Transverse colon (tissue), 4 donors: Measurements from ENCODE around the gene TBX6. TPM values are rescaled to one million over a fixed set of nuclear protein-coding genes. Genes with fewer than 3 reads are reported as not detected.

Experiments
- DNase-seq: peaks from one replicate; pipeline ENCODE4 v3.0.0-alpha.2; 2019
- H3K27ac ChIP-seq, 4 donors: fragments of 200-600 bp; sonication (generic); 2 replicates each; pipeline ENCODE4 v1.5.1; 2016 to 2018; ENCODE audit warnings: inconsistent platforms in 4 of 4
- H3K27me3 ChIP-seq: fragments of 200-600 bp; sonication (generic); 2 replicates; pipeline ENCODE4 v1.5.1; 2017; ENCODE audit warnings: inconsistent platforms
- H3K36me3 ChIP-seq, 4 donors: fragments of 200-600 bp; sonication (generic); 2 replicates each; pipeline ENCODE4 v1.5.1; 2017 to 2019; ENCODE audit warnings: inconsistent platforms in 4 of 4
- H3K4me1 ChIP-seq, 4 donors: fragments of 200-600 bp; sonication (generic); 2 replicates each; pipeline ENCODE4 v1.5.1; 2017 to 2020; ENCODE audit warnings: inconsistent platforms in 4 of 4
- H3K4me3 ChIP-seq, 4 donors: fragments of 200-600 bp; sonication (generic); 1 replicate in 1 of 4; 2 replicates in 3 of 4; pipeline versions ENCODE4 v1.5.1 to v1.6.1; 2017 to 2019; ENCODE audit warnings: inconsistent platforms in 4 of 4
- H3K9me3 ChIP-seq, 2 donors: fragments of 200-600 bp; sonication (generic); 2 replicates each; pipeline ENCODE4 v1.5.1; 2017 to 2019; ENCODE audit warnings: inconsistent platforms in 2 of 2
- EP300 ChIP-seq: sonication (generic); formaldehyde crosslinking; IDR thresholded peaks from one replicate; pipeline ENCODE4 v1.6.1; 2017; ENCODE audit warnings: antibody characterized with exemption, low read depth
- POLR2A ChIP-seq: fragments of 450-650 bp; IDR thresholded peaks from one replicate; pipeline ENCODE4 v1.6.1; 2016; ENCODE audit warnings: antibody characterized with exemption, mild to moderate bottlenecking, moderate library complexity
- POLR2AphosphoS5 ChIP-seq, 3 donors: sonication (generic); formaldehyde crosslinking; IDR thresholded peaks; one replicate each; pipeline ENCODE4 v1.6.1; 2016; ENCODE audit warnings: antibody characterized with exemption in 3 of 3
- WGBS, 2 donors: methylation state at CpG; one replicate each; pipeline ENCODE4 v1.1.5; 2018; ENCODE audit warnings: low coverage in 1 of 2; 5-methylcytosine and 5-hydroxymethylcytosine counted together
- in situ Hi-C, 4 donors: fragments of 200-750 bp; cut with MboI; loops; one replicate each; pipeline versions ENCODE4 v1.15.0 to v1.15.1; 2017; ENCODE audit warnings: low sequenced_read_pairs in 3 of 4, low pct_ligation_motif_present in 1 of 4, low pct_unique_long_range_greater_than_20kb in 1 of 4
- intact Hi-C: fragments of 100-400 bp; cut with DNase I; formaldehyde crosslinking; loops from one replicate; pipeline ENCODE4 v1.15.1; 2023; ENCODE audit warnings: low total_unique reads
- total RNA-seq, 4 donors: library from RNA; depleted of rRNA; stranded (reverse); fragments of >200 nt; gene quantifications; one replicate each; pipeline ENCODE4 v1.1.0, GENCODE V29; 2016
- TF ChIP-seq, protein P1 (sequence below), 5 experiments: fragments of 200-600 bp in 3 of 5; fragments of 450-650 bp in 2 of 5; sonication (generic) in 3 of 5; IDR thresholded peaks; 1 replicate in 2 of 5; 2 replicates in 3 of 5; pipeline ENCODE4 v1.5.1; 2016 to 2017; ENCODE audit warnings: antibody characterized with exemption in 5 of 5, inconsistent platforms in 3 of 5, mild to moderate bottlenecking in 2 of 5, moderate library complexity in 1 of 5

Gene TBX6
- total RNA-seq, 4 donors from 2014 or later, result 0.82 to 2.2 TPM; not detected in 2

DNA sequence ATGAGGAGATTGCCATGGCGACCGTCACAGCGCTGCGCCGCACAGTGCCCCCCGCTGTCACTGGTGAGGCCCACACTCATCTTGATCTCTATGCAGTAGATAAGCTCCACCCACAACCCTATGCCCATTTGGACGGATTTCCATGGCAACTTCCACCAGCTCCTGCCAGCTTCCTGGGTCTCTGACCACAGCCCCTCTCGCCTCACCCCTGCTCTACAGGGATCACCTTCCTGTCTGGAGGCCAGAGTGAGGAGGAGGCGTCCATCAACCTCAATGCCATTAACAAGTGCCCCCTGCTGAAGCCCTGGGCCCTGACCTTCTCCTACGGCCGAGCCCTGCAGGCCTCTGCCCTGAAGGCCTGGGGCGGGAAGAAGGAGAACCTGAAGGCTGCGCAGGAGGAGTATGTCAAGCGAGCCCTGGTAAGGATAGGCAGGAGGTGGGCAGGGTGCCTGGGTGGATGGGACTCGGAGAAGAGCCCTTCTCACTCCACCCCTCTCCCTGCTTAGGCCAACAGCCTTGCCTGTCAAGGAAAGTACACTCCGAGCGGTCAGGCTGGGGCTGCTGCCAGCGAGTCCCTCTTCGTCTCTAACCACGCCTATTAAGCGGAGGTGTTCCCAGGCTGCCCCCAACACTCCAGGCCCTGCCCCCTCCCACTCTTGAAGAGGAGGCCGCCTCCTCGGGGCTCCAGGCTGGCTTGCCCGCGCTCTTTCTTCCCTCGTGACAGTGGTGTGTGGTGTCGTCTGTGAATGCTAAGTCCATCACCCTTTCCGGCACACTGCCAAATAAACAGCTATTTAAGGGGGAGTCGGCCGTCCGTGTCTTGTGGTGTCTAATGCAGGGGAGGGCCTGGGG, 21.9 kb downstream of the TBX6 start:
- H3K9me3 ChIP-seq, result no peaks in the 10 kb centered on the region
- no peaks in the 10 kb centered on the region for H3K27me3 ChIP-seq
- peaks cover 3 to 50% (median 23%) of the 10 kb centered on the region in 4 donors for H3K36me3 ChIP-seq
- H3K27ac ChIP-seq, result peak overlapping the region in 3 of 4 donors; percentile 98 to 99 (median 99)
- H3K4me1 ChIP-seq, result peaks cover 31 to 47% (median 39%) of the 10 kb centered on the region in 4 donors
- in situ Hi-C loops, result no loop called here
- intact Hi-C loops, result no loop called here
- no peak overlapping the region for H3K4me3 ChIP-seq
- peak in 1 of 3 donors; percentile 14 for TF ChIP-seq POLR2AphosphoS5 (IDR thresholded peaks at IDR 0.05)
- TF ChIP-seq, protein P1, sequence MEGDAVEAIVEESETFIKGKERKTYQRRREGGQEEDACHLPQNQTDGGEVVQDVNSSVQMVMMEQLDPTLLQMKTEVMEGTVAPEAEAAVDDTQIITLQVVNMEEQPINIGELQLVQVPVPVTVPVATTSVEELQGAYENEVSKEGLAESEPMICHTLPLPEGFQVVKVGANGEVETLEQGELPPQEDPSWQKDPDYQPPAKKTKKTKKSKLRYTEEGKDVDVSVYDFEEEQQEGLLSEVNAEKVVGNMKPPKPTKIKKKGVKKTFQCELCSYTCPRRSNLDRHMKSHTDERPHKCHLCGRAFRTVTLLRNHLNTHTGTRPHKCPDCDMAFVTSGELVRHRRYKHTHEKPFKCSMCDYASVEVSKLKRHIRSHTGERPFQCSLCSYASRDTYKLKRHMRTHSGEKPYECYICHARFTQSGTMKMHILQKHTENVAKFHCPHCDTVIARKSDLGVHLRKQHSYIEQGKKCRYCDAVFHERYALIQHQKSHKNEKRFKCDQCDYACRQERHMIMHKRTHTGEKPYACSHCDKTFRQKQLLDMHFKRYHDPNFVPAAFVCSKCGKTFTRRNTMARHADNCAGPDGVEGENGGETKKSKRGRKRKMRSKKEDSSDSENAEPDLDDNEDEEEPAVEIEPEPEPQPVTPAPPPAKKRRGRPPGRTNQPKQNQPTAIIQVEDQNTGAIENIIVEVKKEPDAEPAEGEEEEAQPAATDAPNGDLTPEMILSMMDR (IDR thresholded peaks at IDR 0.05), result no peak
- DNase-seq, result no peak
- 36 to 71% methylated on average over 4 to 31 of the region's 31 CpGs for WGBS, 2 donors

DNA sequence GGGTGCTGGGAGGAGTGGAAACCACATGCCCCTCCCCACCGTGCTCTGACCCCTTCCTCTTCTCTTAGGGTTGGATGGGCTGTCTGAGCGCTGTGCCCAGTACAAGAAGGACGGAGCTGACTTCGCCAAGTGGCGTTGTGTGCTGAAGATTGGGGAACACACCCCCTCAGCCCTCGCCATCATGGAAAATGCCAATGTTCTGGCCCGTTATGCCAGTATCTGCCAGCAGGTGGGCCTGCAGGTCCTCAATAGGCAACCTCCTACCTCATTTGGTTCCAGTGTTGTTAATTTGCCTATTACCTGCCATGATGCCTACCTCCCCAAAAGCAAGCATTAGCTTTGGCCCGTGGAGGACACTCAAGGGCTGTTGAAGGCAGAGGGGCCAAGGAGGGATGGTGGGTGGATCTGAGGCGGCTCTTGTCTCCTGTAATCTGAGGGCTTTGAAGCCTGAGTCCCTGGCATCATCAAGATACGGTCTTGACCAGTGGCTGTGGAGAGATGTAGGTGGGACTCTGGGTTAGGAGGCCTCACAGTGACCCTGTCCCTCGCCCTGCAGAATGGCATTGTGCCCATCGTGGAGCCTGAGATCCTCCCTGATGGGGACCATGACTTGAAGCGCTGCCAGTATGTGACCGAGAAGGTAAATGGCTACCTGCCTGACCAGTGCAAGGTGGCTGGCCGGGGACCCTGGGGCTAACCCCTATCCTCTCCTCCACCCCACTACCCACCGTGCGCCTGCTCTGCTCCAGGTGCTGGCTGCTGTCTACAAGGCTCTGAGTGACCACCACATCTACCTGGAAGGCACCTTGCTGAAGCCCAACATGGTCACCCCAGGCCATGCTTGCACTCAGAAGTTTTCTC, 22.7 kb downstream of the TBX6 start:
- Histone ChIP-seq H3K27ac (peak overlapping the region; percentile 91 to 99 (median 98)), H3K4me3 (peak overlapping the region in 1 of 4 donors; percentile 87), H3K9me3 (no peaks in the 10 kb centered on the region), H3K4me1 (peaks cover 31 to 53% (median 44%) of the 10 kb centered on the region in 4 donors), H3K27me3 (no peaks in the 10 kb centered on the region), H3K36me3 (peaks cover 3 to 50% (median 23%) of the 10 kb centered on the region in 4 donors)
- in situ Hi-C loops, result no loop called here
- WGBS, 2 donors, result 66 to 79% methylated on average over 4 to 17 of the region's 17 CpGs
- peak; percentile 28 for DNase-seq
- intact Hi-C loops, result no loop called here
- TF ChIP-seq, protein P1 (IDR thresholded peaks at IDR 0.05), result peak; percentile 29 to 57 (median 36)
- no peak for TF ChIP-seq POLR2A

DNA sequence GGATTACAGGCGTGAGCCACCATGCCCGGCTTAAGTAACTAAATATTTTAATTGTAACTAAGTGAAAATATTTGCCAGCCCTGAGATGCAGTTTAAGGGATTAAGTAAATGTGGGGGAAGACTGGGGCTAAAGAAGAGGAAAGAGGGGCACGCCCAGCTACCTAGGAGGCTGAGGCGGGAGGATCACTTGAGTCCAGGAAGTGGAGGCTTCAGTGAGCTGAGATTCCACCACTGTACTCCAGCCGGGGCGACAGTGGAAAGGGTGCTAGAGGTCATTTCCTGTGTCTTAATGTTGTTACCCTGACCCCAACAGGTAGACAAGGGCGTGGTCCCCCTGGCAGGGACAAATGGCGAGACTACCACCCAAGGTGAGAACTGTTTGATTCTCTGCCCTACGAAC, 23.4 kb downstream of the TBX6 start:
- Histone ChIP-seq H3K4me1 (peaks cover 36 to 59% (median 50%) of the 10 kb centered on the region in 4 donors), H3K36me3 (peaks cover 3 to 50% (median 23%) of the 10 kb centered on the region in 4 donors)

DNA sequence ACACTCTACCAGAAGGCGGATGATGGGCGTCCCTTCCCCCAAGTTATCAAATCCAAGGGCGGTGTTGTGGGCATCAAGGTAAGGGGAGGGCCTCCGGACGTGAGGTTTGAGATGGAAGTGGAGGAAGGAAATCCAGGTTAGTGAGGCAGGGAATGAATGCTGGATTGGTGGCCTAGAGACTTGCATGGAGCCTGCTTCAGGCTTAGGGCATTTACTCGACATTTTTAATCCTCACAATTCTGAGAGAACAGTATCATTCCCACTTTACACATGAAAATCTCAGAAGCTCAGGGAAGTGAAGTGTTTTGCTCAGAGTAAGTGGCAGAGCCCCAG, 24.2 kb downstream of the TBX6 start:
- in situ Hi-C loops (no loop called here), intact Hi-C loops (no loop called here)
- no peaks in the 10 kb centered on the region for H3K9me3 ChIP-seq
- no peaks in the 10 kb centered on the region for H3K27me3 ChIP-seq
- H3K4me1 ChIP-seq, result peaks cover 41 to 63% (median 54%) of the 10 kb centered on the region in 4 donors
- 67 to 71% methylated on average over 1 to 6 of the region's 6 CpGs for WGBS, 2 donors
- peak overlapping the region; percentile 74 to 94 (median 82) for H3K4me3 ChIP-seq
- TF ChIP-seq, protein P1 (IDR thresholded peaks at IDR 0.05), result no peak
- TF ChIP-seq POLR2AphosphoS5 (IDR thresholded peaks at IDR 0.05) (no peak), EP300 (no peak), POLR2A (no peak)
- peak overlapping the region; percentile 91 to 99 (median 98) for H3K27ac ChIP-seq
- DNase-seq, result no peak
- peaks cover 3 to 50% (median 23%) of the 10 kb centered on the region in 4 donors for H3K36me3 ChIP-seq

More for the DNA sequence above, 23.4 kb downstream of the TBX6 start:
- no peaks in the 10 kb centered on the region for H3K9me3 ChIP-seq
- peak overlapping the region; percentile 91 to 99 (median 98) for H3K27ac ChIP-seq
- H3K27me3 ChIP-seq, result no peaks in the 10 kb centered on the region
- WGBS, 2 donors, result 71 to 80% methylated on average over 4 to 9 of the region's 9 CpGs
- DNase-seq, result no peak
- peak overlapping the region in 1 of 4 donors; percentile 87 for H3K4me3 ChIP-seq
- intact Hi-C loops, result no loop called here
- TF ChIP-seq POLR2A (no peak), POLR2AphosphoS5 (IDR thresholded peaks at IDR 0.05) (no peak), EP300 (no peak)
- TF ChIP-seq, protein P1 (IDR thresholded peaks at IDR 0.05), result no peak
- in situ Hi-C loops, result no loop called here
